Measurements from ENCODE around the gene DIRAS3.

DNA sequence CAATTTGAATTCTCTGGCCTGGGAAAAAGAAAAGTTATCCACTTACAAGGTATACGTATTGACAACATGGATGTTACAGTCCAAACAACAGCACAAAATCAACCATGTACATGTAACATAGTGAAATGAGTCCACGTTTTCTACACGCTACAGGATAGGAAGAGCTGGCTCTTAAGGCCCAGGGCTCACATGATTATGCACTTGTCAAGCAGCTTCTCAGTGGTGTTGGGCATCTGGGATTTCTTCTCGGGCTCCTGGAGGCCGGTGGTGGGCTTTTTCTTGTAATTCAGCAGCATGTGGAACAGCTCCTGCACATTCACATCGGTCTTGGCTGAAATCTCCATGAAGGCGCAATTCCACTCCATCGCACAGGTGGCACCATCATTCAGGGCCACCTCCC is 4.0 kb downstream of the DIRAS3 start:
- no peak for TF ChIP-seq POLR2AphosphoS5 (IDR thresholded peaks at IDR 0.05; ENCODE audit: low read depth, low read length)
- TF ChIP-seq POLR2A (IDR thresholded peaks at IDR 0.05; ENCODE audit: low read depth, low read length) = no peak
